ENCODE results near the gene DDX1. TPM values are rescaled to one million over a fixed set of nuclear protein-coding genes. Genes with fewer than 3 reads are reported as not detected.
"Not testable (repeated sequence)": the region's sequence is repeated elsewhere in the genome, so short reads cannot be mapped to it uniquely, and the experiment has no call there.

DDX1 gene
- polyA plus RNA-seq, 1 donor from 2014 or later, result 38.0 TPM

GRCh38 chr2:15614545-15615300 lies 23.1 kb downstream of the DDX1 start:
- no peaks in the 10 kb centered on the region for H3K9me3 Mint-ChIP-seq
- no peak overlapping the region for H3K27ac Mint-ChIP-seq
- peaks cover 0 to 1% (median 0%) of the 10 kb centered on the region in 3 donors for H3K4me1 Mint-ChIP-seq
- H3K27me3 Mint-ChIP-seq, result no peaks in the 10 kb centered on the region
- peaks cover 9% of the 10 kb centered on the region for H3K36me3 Mint-ChIP-seq
- H3K4me3 Mint-ChIP-seq, result no peak overlapping the region

GRCh38 chr2:15615301-15615920 lies 23.7 kb downstream of the DDX1 start:
- Mint-ChIP-seq H3K4me1 (peaks cover 0 to 1% (median 0%) of the 10 kb centered on the region in 3 donors), H3K9me3 (no peaks in the 10 kb centered on the region), H3K36me3 (peaks cover 5% of the 10 kb centered on the region), H3K27me3 (no peaks in the 10 kb centered on the region), H3K4me3 (no peak overlapping the region), H3K27ac (no peak overlapping the region)

GRCh38 chr2:15616429-15616828 lies 24.8 kb downstream of the DDX1 start:
- Mint-ChIP-seq H3K27ac (no peak overlapping the region), H3K36me3 (peaks cover 5% of the 10 kb centered on the region), H3K27me3 (no peaks in the 10 kb centered on the region), H3K4me1 (peaks cover 0 to 1% (median 0%) of the 10 kb centered on the region in 3 donors), H3K4me3 (no peak overlapping the region), H3K9me3 (no peaks in the 10 kb centered on the region)

GRCh38 chr2:15616850-15617777 lies 25.4 kb downstream of the DDX1 start:
- Mint-ChIP-seq H3K27ac (no peak overlapping the region), H3K9me3 (no peaks in the 10 kb centered on the region), H3K4me3 (no peak overlapping the region), H3K36me3 (peaks cover 5% of the 10 kb centered on the region), H3K4me1 (peaks cover 0 to 1% (median 0%) of the 10 kb centered on the region in 3 donors), H3K27me3 (no peaks in the 10 kb centered on the region)

- Mint-ChIP-seq H3K27ac (no peak overlapping the region), H3K9me3 (no peaks in the 10 kb centered on the region), H3K4me3 (no peak overlapping the region), H3K36me3 (peaks cover 12% of the 10 kb centered on the region), H3K27me3 (no peaks in the 10 kb centered on the region), H3K4me1 (peaks cover 0 to 1% (median 0%) of the 10 kb centered on the region in 3 donors)
Observed at GRCh38 chr2:15617778-15618448, 26.2 kb downstream of the DDX1 start.

GRCh38 chr2:15618449-15618855 lies 26.8 kb downstream of the DDX1 start:
- Mint-ChIP-seq H3K36me3 (peaks cover 14% of the 10 kb centered on the region), H3K9me3 (no peaks in the 10 kb centered on the region), H3K27me3 (no peaks in the 10 kb centered on the region), H3K27ac (no peak overlapping the region), H3K4me3 (no peak overlapping the region), H3K4me1 (peaks cover 0 to 1% (median 0%) of the 10 kb centered on the region in 3 donors)

GRCh38 chr2:15619076-15619475 lies 27.4 kb downstream of the DDX1 start:
- Mint-ChIP-seq H3K4me3 (no peak overlapping the region), H3K9me3 (peaks cover 0 to 3% (median 0%) of the 10 kb centered on the region in 3 donors), H3K36me3 (peaks cover 17% of the 10 kb centered on the region), H3K4me1 (no peaks in the 10 kb centered on the region), H3K27ac (no peak overlapping the region), H3K27me3 (no peaks in the 10 kb centered on the region)

GRCh38 chr2:15619510-15619909 lies 27.8 kb downstream of the DDX1 start:
- H3K4me1 Mint-ChIP-seq, result no peaks in the 10 kb centered on the region
- no peak overlapping the region for H3K4me3 Mint-ChIP-seq
- no peaks in the 10 kb centered on the region for H3K27me3 Mint-ChIP-seq
- H3K9me3 Mint-ChIP-seq, result peaks cover 0 to 3% (median 0%) of the 10 kb centered on the region in 3 donors
- no peak overlapping the region for H3K27ac Mint-ChIP-seq
- H3K36me3 Mint-ChIP-seq, result peaks cover 18% of the 10 kb centered on the region

- H3K4me3 Mint-ChIP-seq, result no peak overlapping the region
- peaks cover 0 to 3% (median 0%) of the 10 kb centered on the region in 3 donors for H3K9me3 Mint-ChIP-seq
- H3K36me3 Mint-ChIP-seq, result peaks cover 18% of the 10 kb centered on the region
- no peak overlapping the region for H3K27ac Mint-ChIP-seq
- H3K4me1 Mint-ChIP-seq, result no peaks in the 10 kb centered on the region
- H3K27me3 Mint-ChIP-seq, result no peaks in the 10 kb centered on the region
Observed at GRCh38 chr2:15619938-15620337, 28.3 kb downstream of the DDX1 start.

GRCh38 chr2:15620340-15620739 lies 28.7 kb downstream of the DDX1 start:
- H3K36me3 Mint-ChIP-seq, result peaks cover 18% of the 10 kb centered on the region
- no peak overlapping the region for H3K4me3 Mint-ChIP-seq
- no peaks in the 10 kb centered on the region for H3K27me3 Mint-ChIP-seq
- H3K4me1 Mint-ChIP-seq, result no peaks in the 10 kb centered on the region
- peaks cover 0 to 3% (median 0%) of the 10 kb centered on the region in 3 donors for H3K9me3 Mint-ChIP-seq
- H3K27ac Mint-ChIP-seq, result no peak overlapping the region

GRCh38 chr2:15620857-15621471 lies 29.3 kb downstream of the DDX1 start:
- Mint-ChIP-seq H3K4me3 (no peak overlapping the region), H3K36me3 (peaks cover 18% of the 10 kb centered on the region), H3K9me3 (peaks cover 0 to 3% (median 0%) of the 10 kb centered on the region in 3 donors), H3K27ac (no peak overlapping the region), H3K27me3 (no peaks in the 10 kb centered on the region), H3K4me1 (no peaks in the 10 kb centered on the region)

GRCh38 chr2:15621472-15621870 lies 29.8 kb downstream of the DDX1 start:
- H3K27ac Mint-ChIP-seq, H3K4me3 Mint-ChIP-seq, H3K27me3 Mint-ChIP-seq, H3K9me3 Mint-ChIP-seq, H3K4me1 Mint-ChIP-seq: not testable (repeated sequence)
- H3K36me3 Mint-ChIP-seq, result peaks cover 18% of the 10 kb centered on the region

- Mint-ChIP-seq H3K4me1 (no peaks in the 10 kb centered on the region), H3K27me3 (no peaks in the 10 kb centered on the region), H3K9me3 (peaks cover 0 to 3% (median 0%) of the 10 kb centered on the region in 3 donors), H3K36me3 (peaks cover 18% of the 10 kb centered on the region), H3K27ac (no peak overlapping the region), H3K4me3 (no peak overlapping the region)
Observed at GRCh38 chr2:15622214-15622613, 30.5 kb downstream of the DDX1 start.

All from IgD-negative memory B cell (primary cell).